Left cardiac atrium (tissue), 4 donors: Measurements from ENCODE around the gene HOXD12. TPM values are rescaled to one million over a fixed set of nuclear protein-coding genes. Genes with fewer than 3 reads are reported as not detected.

Experiments
- ATAC-seq, 2 donors: fragments of 200-7000 bp; cut with Tn5 transposase; one replicate each; pipeline ENCODE4 v1.9.1; 2020; ENCODE audit warnings: mild to moderate bottlenecking in 2 of 2, moderate library complexity in 2 of 2
- DNase-seq: peaks from one replicate; pipeline ENCODE4 v3.0.0-alpha.2; 2020
- intact Hi-C, 2 donors: fragments of 100-400 bp; cut with DNase I; formaldehyde crosslinking; loops; one replicate each; pipeline versions ENCODE4 v1.14.1 to v1.15.1; 2022 to 2023
- total RNA-seq, 2 donors: library from RNA; stranded (reverse); fragmentation: NEBNext Ultra II Directional; extraction: Animal tissue kit (Norgen Biotek cat#: 25700); gene quantifications; one replicate each; pipeline ENCODE4 v1.2.1, GENCODE V29; 2021
- donor health status: DM: no; HTN: yes; CAD: no.
- donor health status: DM: no; HTN: yes; CAD: no; lungs with severe emphysema.
- donor health status: DM: yes; HTN: yes; CAD: no.
- donor health status: Dilated cardiomyopathy.

The HOXD12 gene
- total RNA-seq, 2 donors from 2014 or later = not detected

DNA sequence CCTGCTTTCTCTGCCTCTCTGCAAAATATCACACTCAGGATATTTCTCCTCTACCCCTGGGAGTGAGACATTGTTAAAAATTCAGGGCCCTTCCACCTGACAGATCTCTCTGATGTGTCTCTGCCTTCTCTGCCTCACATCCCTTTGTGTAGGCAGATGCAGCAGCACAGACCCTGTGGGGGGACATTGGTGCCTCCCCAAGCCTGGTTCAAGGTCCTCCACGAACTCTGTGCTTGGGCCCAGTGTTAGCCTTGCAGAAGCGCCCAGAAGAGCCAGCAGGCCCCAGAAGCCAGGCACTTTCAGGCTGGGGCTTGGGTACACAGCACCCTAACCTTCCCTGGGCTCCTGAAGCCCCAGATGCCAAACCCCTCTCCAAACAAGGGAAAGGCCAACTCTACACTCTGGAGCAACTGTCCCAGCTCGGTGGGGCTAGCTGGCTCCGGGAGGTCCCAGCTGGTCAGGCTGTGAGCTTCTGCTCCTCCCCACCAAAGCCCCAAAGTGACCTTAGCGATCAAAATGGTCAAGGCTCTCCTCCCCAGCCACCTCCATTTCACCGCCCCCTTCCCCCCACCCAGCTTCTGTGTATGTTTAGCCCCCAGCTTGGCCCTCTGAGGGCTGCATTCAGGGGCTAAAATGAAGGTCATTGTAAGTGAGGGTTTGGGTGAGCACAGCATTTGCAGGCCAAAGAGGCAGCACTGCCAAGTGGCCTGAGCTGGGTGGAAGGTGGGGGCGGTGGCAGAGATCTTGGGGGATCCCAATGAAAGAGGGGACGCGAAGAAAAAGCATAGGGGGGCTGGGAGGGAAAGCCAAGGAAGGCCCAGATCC lies 25.6 kb downstream of the HOXD12 start:
- ATAC-seq (no peak), DNase-seq (no peak)
- intact Hi-C loops = loop anchor here (5.0 to 10.0 kb wide), 4 partner anchors 512 to 1022 kb away; no protein-coding TSS in a partner anchor

DNA sequence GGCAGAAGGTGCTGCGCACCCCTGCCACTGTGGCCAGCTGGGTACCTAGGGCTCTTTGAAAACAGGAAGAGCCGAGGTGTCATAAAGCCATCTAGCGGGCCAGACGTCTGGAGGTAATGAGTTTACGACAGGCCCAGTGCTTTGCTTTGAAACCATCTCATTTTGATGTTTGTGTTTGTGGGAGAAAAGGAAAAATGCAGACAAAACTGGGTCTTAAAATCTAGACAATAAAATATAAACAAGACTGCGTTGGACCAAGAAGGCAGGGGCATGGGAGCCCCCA lies 26.1 kb downstream of the HOXD12 start:
- ATAC-seq (no peak), DNase-seq (no peak)
- intact Hi-C loops = loop anchor here (5.0 to 10.0 kb wide), 4 partner anchors 512 to 1022 kb away; no protein-coding TSS in a partner anchor

DNA sequence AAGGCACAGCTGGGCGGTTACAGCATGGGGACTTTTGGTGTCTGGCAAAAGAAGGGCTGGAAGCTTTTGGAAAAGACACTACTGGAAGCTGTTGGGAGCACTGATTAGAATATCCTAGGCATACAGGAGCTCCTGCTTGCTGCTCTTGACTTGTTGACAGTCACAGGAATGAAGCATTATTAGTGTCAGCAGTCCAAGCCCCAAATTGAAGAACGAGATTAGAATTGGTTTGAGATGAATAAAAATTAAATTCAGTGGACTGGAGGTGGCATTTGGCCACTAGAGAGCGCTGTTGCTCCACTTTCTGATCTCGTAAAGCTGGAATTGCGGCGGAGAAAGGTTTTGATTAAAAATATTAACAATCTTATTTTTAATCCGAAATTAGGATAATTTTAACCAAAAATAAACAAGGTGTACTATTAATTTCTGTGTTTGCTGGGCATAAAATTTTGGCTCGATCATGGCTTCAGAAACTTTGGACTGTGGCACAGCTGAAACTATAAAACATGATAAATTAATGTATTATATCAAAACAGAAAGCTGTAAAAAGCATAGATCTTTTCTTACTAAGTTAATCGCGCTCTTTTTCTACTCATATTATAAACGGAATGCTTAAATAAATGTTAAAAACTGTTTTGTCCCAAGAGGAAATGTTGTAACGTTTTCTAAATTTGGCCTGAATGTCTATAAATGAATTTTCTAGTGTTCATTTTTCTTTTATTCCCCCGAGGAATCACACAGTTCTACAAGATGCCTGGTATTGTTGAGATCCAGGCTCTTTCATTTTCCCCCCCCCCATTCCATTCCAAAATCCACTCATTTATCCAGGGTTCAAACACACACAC lies 27.6 kb downstream of the HOXD12 start:
- ATAC-seq (no peak), DNase-seq (peak; percentile 70)
- intact Hi-C loops = loop anchor here (1.0 to 10.0 kb wide), 5 partner anchors 510 to 1020 kb away; no protein-coding TSS in a partner anchor

DNA sequence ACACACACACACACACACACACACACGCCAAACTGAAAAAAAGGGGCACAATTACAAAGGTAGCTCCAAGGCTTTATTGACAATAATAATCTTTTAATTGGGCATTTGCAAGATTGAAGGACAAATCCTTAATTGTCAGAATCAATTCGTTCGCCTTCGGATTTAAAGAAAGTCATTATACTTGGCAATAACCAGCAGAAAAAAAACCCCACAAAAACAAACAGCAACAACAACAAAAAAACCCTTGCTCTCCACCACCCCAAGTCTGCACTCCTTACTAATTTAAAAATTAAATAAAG lies 28.1 kb downstream of the HOXD12 start:
- ATAC-seq (no peak), DNase-seq (no peak)
- intact Hi-C loops = loop anchor here (1.0 to 10.0 kb wide), 6 partner anchors 510 to 1020 kb away; no protein-coding TSS in a partner anchor

DNA sequence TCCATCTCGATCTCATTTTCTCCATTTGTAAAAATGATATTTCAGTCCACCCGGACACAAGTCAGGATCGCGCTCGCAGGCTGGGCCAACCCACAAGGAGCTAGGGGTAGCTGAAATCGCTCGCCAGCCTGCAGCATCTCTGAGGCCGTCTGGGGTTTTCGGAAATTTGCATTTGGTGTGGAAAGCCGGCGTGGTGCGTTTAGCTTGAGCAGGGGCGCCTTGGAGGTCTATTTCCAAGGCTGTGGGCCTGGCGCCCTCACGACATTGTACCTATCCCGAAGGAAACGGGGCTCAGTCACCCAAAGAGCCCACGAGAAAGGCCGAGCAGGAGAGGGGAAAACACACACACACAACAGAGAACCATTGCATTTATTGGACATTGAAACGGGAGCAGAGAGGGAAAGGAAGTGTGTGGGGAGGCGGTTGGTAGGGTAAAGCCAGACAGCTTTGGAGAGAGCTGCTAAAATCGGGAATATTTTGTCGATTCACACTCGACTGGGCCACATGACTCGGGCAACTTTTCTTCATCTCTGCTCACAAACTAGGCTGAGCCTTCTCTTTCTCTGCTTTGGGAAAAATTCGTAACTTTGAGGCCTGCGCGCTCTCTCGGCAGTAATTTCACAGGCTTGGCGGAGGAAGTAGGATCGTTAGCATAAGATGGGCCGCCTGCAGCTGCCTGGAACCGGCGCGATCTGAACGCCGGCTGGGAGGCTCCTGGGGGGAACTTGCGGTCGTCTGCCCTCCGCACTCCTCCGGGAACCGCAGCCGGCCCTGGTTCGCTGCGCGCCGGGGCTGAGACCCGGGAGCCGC lies 28.8 kb downstream of the HOXD12 start:
- ATAC-seq (no peak), DNase-seq (no peak)
- intact Hi-C loops = loop anchor here (2.0 to 10.0 kb wide), 5 partner anchors 509 to 1019 kb away; no protein-coding TSS in a partner anchor

DNA sequence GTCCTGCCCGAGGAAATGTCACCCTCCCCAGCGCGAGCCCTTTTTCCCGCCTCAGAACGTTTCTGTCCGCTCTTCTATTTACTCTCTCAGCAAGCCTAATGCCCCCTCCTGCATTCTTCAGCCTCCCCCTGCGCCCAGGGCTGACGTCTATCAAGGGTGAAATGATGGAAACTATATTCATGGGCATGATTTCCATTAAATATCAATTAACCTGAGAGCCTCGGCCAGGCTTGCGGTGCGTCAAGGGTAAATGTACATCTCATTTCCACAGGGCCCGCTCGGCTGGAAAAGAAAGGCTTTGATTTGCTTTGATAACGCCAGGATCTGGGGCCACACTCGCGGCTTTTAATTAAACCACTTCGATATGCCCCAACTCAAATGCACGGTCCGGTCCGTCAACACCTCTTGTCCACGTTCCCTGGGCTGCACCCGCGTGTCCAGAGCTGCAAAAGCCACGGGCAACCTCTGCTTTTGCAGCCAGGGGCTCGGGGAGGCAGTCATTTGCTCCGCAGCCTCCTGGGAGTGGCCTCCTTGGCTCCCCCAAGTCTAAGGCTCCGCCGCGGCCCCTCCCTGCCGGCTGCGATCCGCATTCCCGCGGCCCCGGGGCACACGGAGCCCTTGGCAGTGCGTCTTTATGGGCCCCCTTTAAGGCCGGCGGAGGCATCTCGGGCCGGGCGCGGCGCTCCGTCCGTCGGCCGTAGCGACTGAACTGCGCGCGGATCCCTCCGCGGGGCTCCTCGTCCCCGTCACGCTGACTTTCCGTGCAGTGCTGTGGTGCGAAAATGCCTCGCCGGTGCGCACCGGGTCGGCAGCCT lies 29.6 kb downstream of the HOXD12 start, which contains the start of gene HOXD8:
Gene HOXD8 (plus strand): TSS at position 724 of the 815 bp plus-strand sequence. CDS start 662 bp downstream, outside the sequence.
- intact Hi-C loops = loop anchor here (2.0 to 10.0 kb wide), 5 partner anchors 508 to 1018 kb away; no protein-coding TSS in a partner anchor
- DNase-seq = no peak
- ATAC-seq = peak; percentile 36 to 48

DNA sequence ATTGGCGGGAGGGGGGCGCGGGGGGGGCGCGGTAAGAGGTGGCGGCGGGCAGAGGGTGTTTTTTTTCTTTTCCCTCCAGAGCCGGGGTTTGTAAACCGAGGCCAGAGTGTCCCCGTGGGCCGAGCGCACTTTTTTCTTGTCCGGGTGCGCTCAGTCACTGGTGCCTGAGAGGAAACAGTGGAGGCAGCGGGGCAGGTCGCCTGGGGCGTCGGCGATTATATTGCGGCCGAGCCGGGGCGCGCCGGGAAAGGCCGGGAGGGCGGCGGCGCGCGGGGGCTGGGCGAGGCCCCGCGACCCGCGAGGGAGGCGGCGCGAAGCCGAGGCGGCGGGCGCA lies 30.2 kb downstream of the HOXD12 start:
- ATAC-seq = peak; percentile 20 to 34
- intact Hi-C loops = loop anchor here (2.0 to 10.0 kb wide), 5 partner anchors 508 to 1018 kb away; no protein-coding TSS in a partner anchor
- no peak for DNase-seq

DNA sequence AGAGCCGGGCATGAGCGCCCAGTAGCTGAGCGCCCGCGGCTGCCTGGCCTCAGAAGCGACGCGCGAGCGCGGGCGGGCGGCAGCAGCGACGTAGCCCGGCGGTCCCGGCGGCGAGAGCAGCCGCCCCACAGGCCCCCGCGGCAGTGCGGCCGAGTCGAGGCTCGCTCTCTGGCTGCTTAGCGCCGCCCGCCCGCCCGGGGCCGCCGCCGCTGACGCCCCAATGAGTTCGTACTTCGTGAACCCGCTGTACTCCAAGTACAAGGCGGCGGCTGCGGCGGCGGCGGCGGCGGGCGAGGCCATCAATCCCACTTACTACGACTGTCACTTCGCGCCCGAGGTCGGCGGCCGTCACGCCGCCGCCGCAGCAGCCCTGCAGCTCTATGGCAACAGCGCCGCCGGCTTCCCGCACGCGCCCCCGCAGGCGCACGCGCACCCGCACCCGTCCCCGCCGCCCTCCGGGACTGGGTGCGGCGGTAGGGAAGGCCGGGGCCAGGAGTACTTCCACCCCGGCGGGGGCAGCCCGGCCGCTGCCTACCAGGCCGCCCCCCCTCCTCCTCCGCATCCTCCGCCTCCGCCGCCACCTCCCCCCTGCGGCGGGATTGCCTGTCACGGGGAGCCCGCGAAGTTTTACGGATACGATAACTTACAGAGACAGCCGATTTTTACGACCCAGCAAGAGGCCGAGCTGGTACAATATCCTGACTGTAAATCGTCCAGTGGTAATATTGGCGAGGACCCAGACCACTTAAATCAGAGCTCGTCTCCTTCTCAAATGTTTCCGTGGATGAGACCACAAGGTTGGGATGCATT lies 30.8 kb downstream of the HOXD12 start:
- ATAC-seq = peak; percentile 39 to 42
- DNase-seq = no peak
- intact Hi-C loops = no loop called here

DNA sequence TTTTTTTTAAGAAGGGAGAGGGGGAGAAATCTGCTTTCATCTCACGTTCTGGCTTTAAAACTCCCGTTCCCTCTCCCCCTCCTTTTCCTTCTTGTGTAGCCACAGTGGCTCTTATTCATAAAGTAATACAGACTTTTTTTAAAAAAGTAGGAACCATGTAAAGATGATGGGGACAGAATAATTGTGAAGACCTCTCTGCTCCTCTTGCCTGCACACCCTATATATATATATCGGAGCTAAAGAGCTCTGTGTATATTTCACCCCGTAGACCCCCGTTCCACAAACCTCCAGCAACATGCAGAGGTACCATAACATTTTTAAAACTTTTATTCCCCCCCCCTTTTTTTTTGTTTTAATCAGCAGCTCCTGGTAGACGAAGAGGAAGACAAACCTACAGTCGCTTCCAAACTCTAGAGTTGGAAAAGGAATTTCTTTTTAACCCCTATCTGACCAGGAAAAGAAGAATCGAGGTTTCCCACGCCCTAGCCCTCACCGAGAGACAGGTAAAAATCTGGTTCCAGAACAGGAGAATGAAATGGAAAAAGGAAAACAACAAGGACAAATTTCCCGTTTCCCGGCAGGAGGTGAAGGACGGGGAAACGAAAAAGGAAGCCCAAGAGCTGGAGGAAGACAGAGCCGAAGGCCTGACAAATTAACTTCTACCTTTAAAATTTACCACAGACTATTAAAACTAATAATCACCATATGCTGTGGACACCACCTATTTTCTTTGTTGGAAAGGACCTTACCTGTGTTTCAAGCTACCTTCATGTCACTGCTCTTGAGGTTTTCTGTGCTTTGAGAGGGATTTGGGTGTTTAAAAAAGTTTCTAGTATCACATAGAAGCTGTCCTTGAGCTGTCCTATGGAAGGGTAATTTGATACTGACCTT lies 31.6 kb downstream of the HOXD12 start:
- ATAC-seq = no peak
- DNase-seq = no peak
- intact Hi-C loops = no loop called here

DNA sequence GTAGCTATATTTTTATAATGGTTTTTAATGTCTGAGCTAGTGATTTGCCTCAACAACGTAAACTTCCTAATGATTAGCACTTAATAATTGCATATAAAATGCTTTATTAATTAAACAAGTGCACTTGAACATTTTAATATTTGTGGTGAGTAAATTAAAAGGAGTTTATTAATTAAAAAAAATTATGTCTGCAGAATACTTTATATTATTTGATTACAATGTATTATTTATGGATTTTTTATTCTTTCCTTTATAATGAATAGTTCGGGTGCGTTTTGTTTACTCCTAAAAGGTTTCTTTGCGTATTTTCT lies 32.2 kb downstream of the HOXD12 start:
- no peak for ATAC-seq
- no peak for DNase-seq
- intact Hi-C loops = no loop called here

DNA sequence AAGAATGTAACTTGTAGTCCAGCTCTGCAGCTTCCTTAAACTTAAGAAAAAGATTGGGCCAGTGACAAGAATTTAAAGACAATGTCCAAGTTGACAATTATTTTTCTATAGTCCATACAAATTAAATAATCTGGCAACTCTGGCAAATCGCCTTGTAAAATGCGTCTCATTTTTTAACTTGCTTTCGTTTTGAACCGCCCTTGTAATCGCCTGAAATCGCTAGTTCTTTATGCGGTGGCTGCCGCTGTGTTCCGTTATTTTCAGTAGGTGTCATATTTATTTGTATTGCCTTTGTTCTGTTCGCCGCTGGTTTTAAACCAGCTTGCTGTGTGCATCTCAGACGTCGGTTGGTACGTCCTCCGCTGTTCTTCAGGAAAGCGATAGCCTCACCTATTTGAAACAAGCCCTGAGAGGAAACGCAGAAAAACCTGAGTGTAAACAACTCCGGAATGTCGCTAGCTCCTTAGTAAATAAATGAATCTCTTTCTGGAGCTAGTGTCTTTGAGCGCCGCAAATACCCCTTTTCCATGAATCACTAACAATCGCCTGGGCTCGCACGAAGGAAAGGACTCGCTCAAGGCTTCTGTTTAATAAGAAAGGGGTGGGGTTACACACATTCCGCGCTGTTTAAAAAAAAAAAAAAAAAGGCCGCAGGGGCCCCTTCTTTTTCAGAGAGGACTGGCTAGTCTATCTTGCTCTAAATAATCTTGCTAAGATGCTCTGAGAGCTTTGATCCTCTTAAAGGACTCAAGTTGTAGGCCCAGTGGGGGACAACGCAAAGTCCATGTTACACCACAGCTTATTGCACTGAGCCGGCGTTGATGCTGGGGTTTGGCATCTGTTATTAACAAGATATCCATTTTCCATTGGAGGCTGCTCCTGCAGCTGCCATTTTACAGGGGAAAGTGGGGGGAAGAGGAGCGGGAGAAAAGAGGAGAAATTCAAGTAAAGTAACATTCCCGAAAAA lies 32.9 kb downstream of the HOXD12 start:
- intact Hi-C loops = no loop called here

DNA sequence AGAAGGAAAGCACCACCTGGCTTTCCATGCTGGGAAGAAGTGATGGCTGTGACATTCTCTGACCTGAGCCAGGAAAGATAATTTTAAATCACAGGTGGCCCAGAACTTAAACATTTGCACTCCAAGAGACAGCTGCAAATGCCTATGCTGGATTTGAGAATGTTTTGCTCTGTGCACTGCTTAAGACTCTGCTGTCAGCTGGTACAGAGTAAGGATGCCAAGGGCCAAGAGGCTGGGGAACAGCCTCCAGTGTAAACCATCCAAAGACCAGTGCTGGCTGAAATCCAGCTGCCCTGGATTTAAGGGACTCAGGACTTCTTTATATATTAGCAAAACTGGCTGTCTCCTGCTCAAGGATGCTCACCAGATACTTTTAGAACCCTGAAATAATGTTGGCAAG lies 33.8 kb downstream of the HOXD12 start:
- intact Hi-C loops = no loop called here
- DNase-seq (no peak), ATAC-seq (no peak)

More for the DNA sequence above, 32.9 kb downstream of the HOXD12 start:
- no peak for ATAC-seq
- no peak for DNase-seq

DNA sequence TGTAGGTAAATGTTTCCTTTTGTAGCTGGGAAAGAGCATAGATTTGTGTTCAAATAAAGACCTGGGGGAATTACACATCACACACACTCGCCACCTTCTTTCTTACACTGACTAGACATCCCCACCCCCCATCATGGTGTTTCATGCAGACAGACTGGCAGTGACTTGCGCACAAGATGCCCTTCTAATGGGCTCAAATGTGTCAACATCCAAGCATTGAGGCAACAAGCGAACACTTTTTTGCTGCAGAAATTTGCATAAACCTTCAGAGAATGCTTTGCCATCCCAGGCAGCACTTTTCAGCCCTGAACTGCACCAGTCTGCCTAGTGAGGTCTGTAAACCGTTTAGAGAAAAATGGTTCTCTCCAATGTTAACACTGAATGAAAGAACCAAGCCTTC lies 34.4 kb downstream of the HOXD12 start:
- ATAC-seq = no peak
- DNase-seq = no peak
- intact Hi-C loops = no loop called here

DNA sequence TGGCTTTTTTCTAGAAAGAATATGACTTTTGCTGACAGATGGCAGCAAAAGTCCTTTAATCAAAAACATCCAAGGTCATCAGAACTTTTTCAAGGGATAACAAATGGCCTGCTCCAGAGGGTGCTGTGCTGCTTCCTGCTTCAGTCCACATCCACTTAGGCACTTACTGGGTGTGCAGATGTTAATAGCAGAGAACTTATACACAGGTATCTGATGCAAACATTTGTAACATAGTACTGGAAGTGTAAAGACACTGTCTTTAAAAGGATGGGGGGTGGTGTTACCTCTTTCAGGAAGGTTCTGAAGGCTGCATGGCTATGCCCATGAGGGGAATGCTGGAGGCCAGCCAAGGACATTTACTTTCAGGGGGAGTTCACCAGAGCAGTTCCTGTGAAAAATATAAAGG lies 35.4 kb downstream of the HOXD12 start:
- no peak for DNase-seq
- ATAC-seq = no peak
- intact Hi-C loops = no loop called here

DNA sequence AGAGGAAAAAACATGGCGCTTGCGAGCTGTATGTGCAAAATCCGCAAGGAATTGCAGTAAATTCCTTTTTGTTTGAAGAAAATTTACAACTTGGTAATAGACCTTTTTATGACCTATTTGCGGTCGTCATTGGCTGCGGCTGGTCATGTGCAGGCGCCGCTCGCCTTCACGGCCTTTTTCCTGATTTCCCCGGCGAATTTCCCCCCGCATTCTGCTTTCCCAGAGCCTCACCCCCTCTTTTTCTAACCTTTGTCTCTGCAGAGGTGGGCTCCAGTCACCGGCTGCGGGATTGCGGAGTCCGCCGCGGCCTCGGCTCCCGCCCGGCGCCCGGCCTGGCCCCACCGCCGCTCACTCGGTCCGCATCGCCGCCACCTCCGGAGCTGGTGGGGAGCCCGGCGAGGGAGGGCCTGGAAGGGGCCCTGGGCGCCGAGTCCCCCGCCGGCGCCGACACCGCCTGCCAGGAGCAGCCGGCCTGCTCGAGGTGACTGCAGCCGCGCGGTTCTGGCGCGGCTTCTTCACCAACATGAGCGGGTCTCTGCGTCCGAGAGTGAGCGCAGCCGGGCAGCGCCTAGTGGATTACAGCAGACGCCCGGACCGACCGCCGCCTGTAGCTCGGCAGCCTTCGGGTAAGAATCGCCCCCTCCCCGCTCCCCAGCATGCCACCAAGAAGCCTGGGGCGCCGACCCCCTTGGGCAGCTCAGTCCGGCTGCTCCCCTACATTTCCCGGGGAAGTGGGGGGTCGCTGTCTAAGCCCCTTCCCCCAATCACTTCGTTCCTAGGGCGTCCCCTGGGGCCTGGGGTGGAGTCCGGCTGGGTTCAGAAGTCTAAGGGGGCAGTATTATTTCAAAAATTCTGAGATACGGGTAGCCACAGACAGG lies 37.0 kb downstream of the HOXD12 start:
- DNase-seq (no peak), ATAC-seq (peak; percentile 23 to 38)
- intact Hi-C loops = no loop called here
